ENCODE results near the gene SPEN.

SPEN gene

DNA sequence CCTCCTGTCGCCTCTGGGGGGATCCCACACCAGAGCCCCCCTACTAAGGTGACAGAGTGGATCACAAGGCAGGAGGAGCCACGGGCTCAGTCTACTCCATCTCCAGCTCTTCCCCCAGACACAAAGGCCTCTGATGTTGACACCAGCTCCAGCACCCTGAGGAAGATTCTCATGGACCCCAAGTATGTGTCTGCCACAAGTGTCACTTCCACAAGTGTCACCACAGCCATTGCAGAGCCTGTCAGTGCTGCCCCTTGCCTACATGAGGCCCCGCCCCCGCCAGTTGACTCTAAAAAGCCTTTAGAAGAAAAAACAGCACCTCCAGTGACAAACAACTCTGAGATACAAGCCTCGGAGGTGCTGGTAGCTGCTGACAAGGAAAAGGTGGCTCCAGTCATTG lies 86.2 kb downstream of the SPEN start:
- no peak for TF ChIP-seq ZFX (IDR thresholded peaks at IDR 0.05)
- TF ChIP-seq, protein P1, sequence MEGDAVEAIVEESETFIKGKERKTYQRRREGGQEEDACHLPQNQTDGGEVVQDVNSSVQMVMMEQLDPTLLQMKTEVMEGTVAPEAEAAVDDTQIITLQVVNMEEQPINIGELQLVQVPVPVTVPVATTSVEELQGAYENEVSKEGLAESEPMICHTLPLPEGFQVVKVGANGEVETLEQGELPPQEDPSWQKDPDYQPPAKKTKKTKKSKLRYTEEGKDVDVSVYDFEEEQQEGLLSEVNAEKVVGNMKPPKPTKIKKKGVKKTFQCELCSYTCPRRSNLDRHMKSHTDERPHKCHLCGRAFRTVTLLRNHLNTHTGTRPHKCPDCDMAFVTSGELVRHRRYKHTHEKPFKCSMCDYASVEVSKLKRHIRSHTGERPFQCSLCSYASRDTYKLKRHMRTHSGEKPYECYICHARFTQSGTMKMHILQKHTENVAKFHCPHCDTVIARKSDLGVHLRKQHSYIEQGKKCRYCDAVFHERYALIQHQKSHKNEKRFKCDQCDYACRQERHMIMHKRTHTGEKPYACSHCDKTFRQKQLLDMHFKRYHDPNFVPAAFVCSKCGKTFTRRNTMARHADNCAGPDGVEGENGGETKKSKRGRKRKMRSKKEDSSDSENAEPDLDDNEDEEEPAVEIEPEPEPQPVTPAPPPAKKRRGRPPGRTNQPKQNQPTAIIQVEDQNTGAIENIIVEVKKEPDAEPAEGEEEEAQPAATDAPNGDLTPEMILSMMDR (conservative IDR thresholded peaks at IDR 0.05): no peak

DNA sequence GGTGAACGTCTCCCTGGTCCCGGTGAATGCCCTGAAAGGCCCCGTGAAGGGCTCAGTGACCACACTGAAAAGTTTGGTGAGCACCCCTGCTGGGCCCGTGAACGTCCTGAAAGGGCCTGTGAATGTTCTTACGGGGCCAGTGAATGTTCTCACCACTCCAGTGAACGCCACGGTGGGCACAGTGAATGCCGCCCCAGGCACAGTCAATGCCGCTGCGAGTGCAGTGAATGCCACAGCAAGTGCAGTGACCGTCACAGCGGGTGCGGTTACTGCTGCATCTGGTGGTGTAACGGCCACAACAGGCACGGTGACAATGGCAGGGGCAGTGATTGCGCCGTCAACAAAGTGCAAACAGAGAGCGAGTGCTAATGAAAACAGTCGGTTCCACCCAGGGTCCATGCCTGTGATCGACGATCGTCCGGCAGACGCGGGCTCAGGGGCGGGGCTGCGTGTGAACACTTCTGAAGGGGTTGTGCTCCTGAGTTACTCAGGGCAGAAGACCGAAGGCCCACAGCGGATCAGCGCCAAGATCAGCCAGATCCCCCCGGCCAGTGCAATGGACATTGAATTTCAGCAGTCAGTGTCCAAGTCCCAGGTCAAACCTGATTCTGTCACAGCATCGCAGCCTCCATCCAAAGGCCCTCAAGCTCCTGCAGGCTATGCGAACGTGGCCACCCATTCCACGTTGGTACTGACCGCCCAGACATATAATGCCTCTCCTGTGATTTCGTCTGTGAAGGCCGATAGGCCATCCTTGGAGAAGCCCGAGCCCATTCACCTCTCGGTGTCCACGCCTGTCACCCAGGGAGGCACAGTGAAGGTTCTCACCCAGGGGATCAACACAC lies 86.9 kb downstream of the SPEN start:
- TF ChIP-seq, protein P1 (conservative IDR thresholded peaks at IDR 0.05): no peak
- no peak for TF ChIP-seq ZFX (IDR thresholded peaks at IDR 0.05)
- H3K27ac ChIP-seq: no peak overlapping the region

More for the DNA sequence above, 86.2 kb downstream of the SPEN start:
- no peak overlapping the region for H3K27ac ChIP-seq

DNA sequence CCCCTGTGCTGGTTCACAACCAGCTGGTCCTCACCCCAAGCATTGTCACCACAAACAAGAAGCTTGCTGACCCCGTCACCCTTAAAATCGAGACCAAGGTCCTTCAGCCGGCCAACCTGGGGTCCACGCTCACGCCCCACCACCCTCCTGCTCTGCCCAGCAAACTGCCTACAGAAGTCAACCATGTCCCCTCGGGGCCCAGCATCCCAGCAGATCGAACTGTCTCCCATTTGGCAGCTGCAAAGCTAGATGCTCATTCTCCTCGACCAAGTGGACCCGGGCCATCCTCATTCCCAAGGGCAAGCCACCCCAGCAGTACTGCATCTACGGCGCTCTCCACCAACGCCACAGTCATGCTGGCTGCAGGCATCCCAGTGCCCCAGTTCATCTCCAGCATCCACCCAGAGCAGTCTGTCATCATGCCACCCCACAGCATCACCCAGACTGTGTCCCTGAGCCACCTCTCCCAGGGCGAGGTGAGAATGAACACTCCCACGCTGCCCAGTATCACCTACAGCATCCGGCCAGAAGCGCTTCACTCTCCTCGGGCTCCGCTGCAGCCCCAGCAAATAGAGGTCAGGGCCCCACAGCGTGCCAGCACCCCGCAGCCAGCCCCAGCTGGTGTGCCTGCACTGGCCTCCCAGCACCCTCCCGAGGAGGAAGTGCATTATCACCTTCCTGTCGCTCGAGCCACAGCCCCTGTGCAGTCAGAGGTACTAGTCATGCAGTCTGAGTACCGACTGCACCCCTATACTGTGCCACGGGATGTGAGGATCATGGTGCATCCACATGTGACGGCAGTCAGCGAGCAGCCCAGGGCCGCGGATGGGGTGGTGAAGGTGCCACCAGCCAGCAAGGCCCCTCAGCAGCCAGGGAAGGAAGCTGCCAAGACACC lies 87.8 kb downstream of the SPEN start:
- TF ChIP-seq, protein P1 (conservative IDR thresholded peaks at IDR 0.05): no peak
- TF ChIP-seq ZFX (IDR thresholded peaks at IDR 0.05): no peak
- no peak overlapping the region for H3K27ac ChIP-seq

DNA sequence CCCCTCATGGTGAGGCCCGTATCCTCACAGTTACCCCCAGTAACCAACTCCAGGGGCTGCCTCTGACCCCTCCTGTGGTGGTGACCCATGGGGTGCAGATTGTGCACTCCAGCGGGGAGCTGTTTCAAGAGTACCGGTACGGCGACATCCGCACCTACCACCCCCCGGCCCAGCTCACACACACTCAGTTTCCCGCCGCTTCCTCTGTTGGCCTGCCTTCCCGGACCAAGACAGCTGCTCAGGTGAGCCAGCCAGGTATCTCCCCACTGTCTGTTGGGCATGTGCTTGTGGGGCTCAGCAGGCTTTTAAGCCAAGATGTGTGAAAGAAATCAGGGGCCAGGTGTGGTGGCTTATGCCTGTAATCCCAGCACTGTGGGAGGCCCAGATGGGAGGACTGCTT lies 88.5 kb downstream of the SPEN start:
- no peak overlapping the region for H3K27ac ChIP-seq
- TF ChIP-seq, protein P1 (conservative IDR thresholded peaks at IDR 0.05): no peak
- TF ChIP-seq ZFX (IDR thresholded peaks at IDR 0.05): no peak

DNA sequence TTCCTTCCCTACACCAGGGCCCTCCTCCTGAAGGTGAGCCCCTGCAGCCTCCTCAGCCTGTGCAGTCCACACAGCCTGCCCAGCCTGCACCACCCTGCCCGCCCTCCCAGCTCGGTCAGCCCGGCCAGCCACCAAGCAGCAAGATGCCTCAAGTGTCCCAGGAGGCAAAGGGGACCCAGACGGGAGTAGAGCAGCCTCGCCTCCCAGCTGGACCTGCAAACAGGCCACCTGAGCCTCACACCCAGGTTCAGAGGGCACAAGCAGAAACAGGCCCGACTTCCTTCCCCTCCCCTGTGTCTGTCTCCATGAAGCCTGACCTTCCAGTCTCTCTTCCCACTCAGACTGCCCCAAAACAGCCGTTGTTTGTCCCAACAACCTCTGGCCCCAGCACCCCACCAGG lies 89.6 kb downstream of the SPEN start:
- no peak overlapping the region for H3K27ac ChIP-seq
- TF ChIP-seq ZFX (IDR thresholded peaks at IDR 0.05): no peak
- TF ChIP-seq, protein P1 (conservative IDR thresholded peaks at IDR 0.05): no peak

DNA sequence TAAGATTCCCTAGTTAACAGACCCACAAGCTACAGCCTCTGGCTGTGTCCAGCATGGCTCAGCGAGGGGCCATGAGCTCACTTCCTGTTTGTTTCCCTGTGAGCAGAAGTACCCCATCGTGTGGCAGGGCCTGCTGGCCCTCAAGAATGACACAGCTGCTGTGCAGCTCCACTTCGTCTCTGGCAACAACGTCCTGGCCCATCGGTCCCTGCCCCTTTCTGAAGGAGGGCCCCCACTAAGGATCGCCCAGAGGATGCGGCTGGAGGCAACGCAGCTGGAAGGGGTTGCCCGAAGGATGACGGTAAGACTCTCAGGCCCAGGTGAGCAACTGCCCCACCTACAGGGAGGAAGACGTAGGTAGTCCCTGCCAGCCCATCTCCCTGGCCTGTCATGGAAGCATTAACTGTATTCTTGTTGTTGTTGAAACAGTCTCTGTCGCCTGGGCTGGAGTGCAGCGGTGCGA lies 90.2 kb downstream of the SPEN start:
- H3K27ac ChIP-seq: no peak overlapping the region
- TF ChIP-seq ZFX (IDR thresholded peaks at IDR 0.05): no peak
- TF ChIP-seq, protein P1 (conservative IDR thresholded peaks at IDR 0.05): no peak

All from C4-2B (cell line).